Measurements from ENCODE around the gene PPP1R12A.

Gene PPP1R12A

GRCh38 chr12:79900199-79900598 lies 34.7 kb downstream of the PPP1R12A start:
- TF ChIP-seq, protein P1, sequence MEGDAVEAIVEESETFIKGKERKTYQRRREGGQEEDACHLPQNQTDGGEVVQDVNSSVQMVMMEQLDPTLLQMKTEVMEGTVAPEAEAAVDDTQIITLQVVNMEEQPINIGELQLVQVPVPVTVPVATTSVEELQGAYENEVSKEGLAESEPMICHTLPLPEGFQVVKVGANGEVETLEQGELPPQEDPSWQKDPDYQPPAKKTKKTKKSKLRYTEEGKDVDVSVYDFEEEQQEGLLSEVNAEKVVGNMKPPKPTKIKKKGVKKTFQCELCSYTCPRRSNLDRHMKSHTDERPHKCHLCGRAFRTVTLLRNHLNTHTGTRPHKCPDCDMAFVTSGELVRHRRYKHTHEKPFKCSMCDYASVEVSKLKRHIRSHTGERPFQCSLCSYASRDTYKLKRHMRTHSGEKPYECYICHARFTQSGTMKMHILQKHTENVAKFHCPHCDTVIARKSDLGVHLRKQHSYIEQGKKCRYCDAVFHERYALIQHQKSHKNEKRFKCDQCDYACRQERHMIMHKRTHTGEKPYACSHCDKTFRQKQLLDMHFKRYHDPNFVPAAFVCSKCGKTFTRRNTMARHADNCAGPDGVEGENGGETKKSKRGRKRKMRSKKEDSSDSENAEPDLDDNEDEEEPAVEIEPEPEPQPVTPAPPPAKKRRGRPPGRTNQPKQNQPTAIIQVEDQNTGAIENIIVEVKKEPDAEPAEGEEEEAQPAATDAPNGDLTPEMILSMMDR (conservative IDR thresholded peaks at IDR 0.05; ENCODE audit: low read depth): no peak
- H3K27ac ChIP-seq: no peak overlapping the region
- DNase-seq (ENCODE audit: low spot score): no peak
- ChIA-PET POLR2A (ENCODE audit: low non-redundant PET) (no interaction called here), CTCF (no interaction called here)

DNA sequence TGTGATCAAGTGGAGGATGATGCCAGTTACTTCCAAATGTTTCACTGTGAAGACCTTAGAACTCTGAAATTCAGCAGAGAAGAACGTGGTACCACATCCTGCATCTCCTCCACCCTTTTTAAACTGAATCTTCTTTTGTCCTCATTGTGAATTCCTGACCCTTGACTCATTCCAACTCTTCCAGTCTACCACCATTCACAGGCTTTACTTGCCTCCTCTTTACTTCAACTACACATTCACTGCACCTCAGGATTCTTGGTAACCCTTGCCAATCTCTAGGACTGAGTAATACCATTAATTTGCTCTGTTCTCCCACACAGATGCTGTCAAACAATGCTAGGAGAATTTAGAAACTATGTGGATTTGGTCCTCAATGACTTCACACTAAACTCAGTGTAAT lies 37.3 kb downstream of the PPP1R12A start:
- CTCF ChIA-PET: no interaction called here
- POLR2A ChIA-PET (ENCODE audit: low non-redundant PET): no interaction called here
- DNase-seq (ENCODE audit: low spot score): peak; percentile 66
- TF ChIP-seq, protein P1 (conservative IDR thresholded peaks at IDR 0.05; ENCODE audit: low read depth): no peak
- H3K27ac ChIP-seq: peak overlapping the region; percentile 53; the same call in 1 of the 2 replicates

GRCh38 chr12:79895804-79896203 lies 39.1 kb downstream of the PPP1R12A start:
- no peak overlapping the region for H3K27ac ChIP-seq
- no peak for DNase-seq (ENCODE audit: low spot score)
- TF ChIP-seq, protein P1 (conservative IDR thresholded peaks at IDR 0.05; ENCODE audit: low read depth): no peak
- POLR2A ChIA-PET (ENCODE audit: low non-redundant PET): no interaction called here
- CTCF ChIA-PET: no interaction called here

DNA sequence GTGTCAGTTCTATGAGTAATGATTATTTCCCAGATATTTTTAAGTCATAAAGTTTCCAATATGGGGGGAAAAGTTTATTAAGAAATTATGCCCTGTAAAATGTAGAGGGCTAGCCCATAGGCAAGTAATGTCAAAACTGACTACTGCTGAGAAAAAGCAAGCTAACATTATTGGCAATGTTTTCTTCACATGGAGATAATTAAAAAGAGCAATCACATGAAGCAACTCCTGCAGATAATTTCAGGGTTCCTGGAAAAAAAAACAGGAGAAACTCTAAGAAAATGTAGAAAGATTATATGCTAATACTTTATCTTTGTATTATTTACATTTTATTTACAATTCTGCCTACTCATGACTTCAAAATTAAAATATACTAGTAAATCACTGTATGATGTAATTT lies 39.8 kb downstream of the PPP1R12A start:
- POLR2A ChIA-PET (ENCODE audit: low non-redundant PET): no interaction called here
- no peak overlapping the region for H3K27ac ChIP-seq
- CTCF ChIA-PET: no interaction called here
- TF ChIP-seq, protein P1 (conservative IDR thresholded peaks at IDR 0.05; ENCODE audit: low read depth): no peak
- no peak for DNase-seq (ENCODE audit: low spot score)

GRCh38 chr12:79891506-79892162 lies 43.3 kb downstream of the PPP1R12A start:
- no peak for DNase-seq (ENCODE audit: low spot score)
- ChIA-PET POLR2A (ENCODE audit: low non-redundant PET) (no interaction called here), CTCF (interaction anchor here (0.7 kb wide), 1 partner anchor 327 kb away, joined by 3 read pairs; no protein-coding TSS in a partner anchor)
- no peak overlapping the region for H3K27ac ChIP-seq
- TF ChIP-seq, protein P1 (conservative IDR thresholded peaks at IDR 0.05; ENCODE audit: low read depth): no peak

DNA sequence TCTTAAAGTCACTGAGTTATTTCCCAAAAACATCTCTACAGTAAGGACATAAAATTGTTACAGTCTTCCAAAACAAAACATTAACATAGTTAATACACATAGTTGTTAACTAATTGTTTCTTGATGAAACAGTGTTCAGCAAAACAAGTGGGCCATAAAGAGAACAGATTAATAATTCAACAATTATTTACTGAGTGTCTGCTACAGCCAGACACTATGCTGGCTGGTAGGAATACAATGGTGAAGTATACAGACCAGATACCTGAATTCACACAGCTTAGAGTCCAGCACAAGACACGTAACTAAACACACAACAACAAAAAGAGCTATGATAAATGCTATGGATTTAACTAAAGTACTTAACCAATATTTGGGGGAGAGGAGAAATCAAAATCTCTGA lies 47.0 kb downstream of the PPP1R12A start:
- ChIA-PET CTCF (no interaction called here), POLR2A (ENCODE audit: low non-redundant PET) (no interaction called here)
- TF ChIP-seq, protein P1 (conservative IDR thresholded peaks at IDR 0.05; ENCODE audit: low read depth): no peak
- no peak overlapping the region for H3K27ac ChIP-seq
- no peak for DNase-seq (ENCODE audit: low spot score)
